GM10266 (cell line): ENCODE results near the gene CCR5AS.

Source experiments
- DNase-seq: peaks from one replicate; pipeline ENCODE4 v3.0.0; 2012; ENCODE audit errors: extremely low spot score
- CTCF ChIP-seq: IDR thresholded peaks from 2 replicates; pipeline ENCODE4 v1.5.1; 2012; ENCODE audit warnings: mild to moderate bottlenecking, low read depth; ENCODE audit not compliant: control insufficient read depth, insufficient read depth; ENCODE audit errors: missing control alignments

The CCR5AS gene

GRCh38 chr3:46449755-46450552 lies 43.1 kb upstream of the CCR5AS start:
- no peak for DNase-seq
- TF ChIP-seq CTCF = peak; percentile 42

- no peak for DNase-seq
- no peak for TF ChIP-seq CTCF
Measured at GRCh38 chr3:46448721-46449120, 41.9 kb upstream of the CCR5AS start.

GRCh38 chr3:46447228-46447985 lies 40.5 kb upstream of the CCR5AS start:
- no peak for TF ChIP-seq CTCF
- DNase-seq = no peak

GRCh38 chr3:46442576-46443530 lies 36.0 kb upstream of the CCR5AS start:
- DNase-seq = no peak
- TF ChIP-seq CTCF = no peak

GRCh38 chr3:46440531-46441294 lies 33.8 kb upstream of the CCR5AS start:
- no peak for TF ChIP-seq CTCF
- DNase-seq = peak; percentile 41

GRCh38 chr3:46438831-46439230 lies 32.0 kb upstream of the CCR5AS start:
- TF ChIP-seq CTCF = no peak
- DNase-seq = no peak
